Right lobe of liver (tissue), 6 donors: Measurements from ENCODE around the gene MN1. TPM values are rescaled to one million over a fixed set of nuclear protein-coding genes. Genes with fewer than 3 reads are reported as not detected.

Source experiments
- ATAC-seq, 4 donors: fragments of 200-7000 bp; cut with Tn5 transposase; one replicate each; pipeline ENCODE4 v1.9.1; 2020; ENCODE audit warnings: mild to moderate bottlenecking in 4 of 4, moderate library complexity in 4 of 4
- DNase-seq, 3 donors: peaks; one replicate each; pipeline ENCODE4 v3.0.0-alpha.2; 2020
- H3K27ac ChIP-seq, 3 donors: fragments of 200-600 bp; one replicate each; pipeline ENCODE4 v1.8.0; 2022
- H3K27me3 ChIP-seq, 2 donors: fragments of 200-600 bp; one replicate each; pipeline ENCODE4 v1.8.0; 2022
- H3K36me3 ChIP-seq, 4 donors: fragments of 200-600 bp; sonication (generic) in 1 of 4; one replicate each; pipeline versions ENCODE4 v1.5.1 to v1.8.0; 2017 to 2022; ENCODE audit warnings: control low read depth in 1 of 4
- H3K4me1 ChIP-seq, 4 donors: fragments of 200-600 bp; sonication (generic) in 1 of 4; one replicate each; pipeline versions ENCODE4 v1.5.1 to v1.8.0; 2017 to 2022; ENCODE audit warnings: control low read depth in 1 of 4
- H3K4me3 ChIP-seq, 3 donors: fragments of 200-600 bp; one replicate each; pipeline ENCODE4 v1.8.0; 2022
- H3K9me3 ChIP-seq, 4 donors: fragments of 200-600 bp; sonication (generic) in 1 of 4; one replicate each; pipeline versions ENCODE4 v1.5.1 to v1.8.0; 2017 to 2022; ENCODE audit warnings: control low read depth in 1 of 4
- CTCF ChIP-seq, 4 donors: fragments of 200-600 bp in 3 of 4; fragments of 450-650 bp in 1 of 4; IDR thresholded peaks; one replicate each; pipeline versions ENCODE4 v1.5.1 to v1.8.0; 2016 to 2022; ENCODE audit warnings: antibody characterized with exemption in 4 of 4, mild to moderate bottlenecking in 2 of 4
- POLR2A ChIP-seq: fragments of 450-650 bp; IDR thresholded peaks from one replicate; pipeline ENCODE4 v1.6.1; 2017; ENCODE audit warnings: antibody characterized with exemption, mild to moderate bottlenecking
- WGBS: methylation state at CpG from one replicate; pipeline ENCODE4 v1.1.6; 2018; ENCODE audit warnings: low coverage, low lambda C conversion rate; ENCODE audit not compliant: insufficient coverage; ENCODE audit errors: missing lambda C conversion rate; 5-methylcytosine and 5-hydroxymethylcytosine counted together
- intact Hi-C, 2 donors: fragments of 100-400 bp; cut with DNase I; formaldehyde crosslinking; loops; one replicate each; pipeline versions ENCODE4 v1.11.2 to v1.14.1; 2022
- total RNA-seq, 6 experiments: library from RNA; depleted of rRNA in 2 of 6; stranded (reverse); fragments of >200 nt in 2 of 6; fragmentation: NEBNext Ultra II Directional in 3 of 6; extraction: Animal tissue kit (Norgen Biotek cat#: 25700) in 3 of 6; gene quantifications; one replicate each; pipeline versions ENCODE4 v1.1.0 to v1.2.4, GENCODE V29; 2016 to 2023
- donor health status: DM: no; HTN: yes; CAD: no.
- donor health status: DM: no; HTN: no; CAD: no.
- donor health status: DM: no; HTN: no; CAD: no.
- donor health status: DM: no; HTN: yes; CAD: no.
- donor health status: DM: no; HTN: yes; CAD: no.

MN1 gene
- total RNA-seq, 6 experiments from 2014 or later = 0.10 to 0.77 (median 0.46) TPM

GRCh38 chr22:27815826-27816530 is 14.4 kb upstream of the MN1 start:
- no peak for TF ChIP-seq POLR2A
- TF ChIP-seq CTCF (IDR thresholded peaks at IDR 0.05) = no peak
- intact Hi-C loops = no loop called here
- Histone ChIP-seq H3K4me1 (no peaks in the 10 kb centered on the region), H3K4me3 (no peak overlapping the region), H3K9me3 (no peaks in the 10 kb centered on the region), H3K27ac (no peak overlapping the region), H3K36me3 (no peaks in the 10 kb centered on the region), H3K27me3 (no peaks in the 10 kb centered on the region)
- no peak for DNase-seq
- 78% methylated on average over 2 of the region's 4 CpGs for WGBS
- ATAC-seq = no peak

DNA sequence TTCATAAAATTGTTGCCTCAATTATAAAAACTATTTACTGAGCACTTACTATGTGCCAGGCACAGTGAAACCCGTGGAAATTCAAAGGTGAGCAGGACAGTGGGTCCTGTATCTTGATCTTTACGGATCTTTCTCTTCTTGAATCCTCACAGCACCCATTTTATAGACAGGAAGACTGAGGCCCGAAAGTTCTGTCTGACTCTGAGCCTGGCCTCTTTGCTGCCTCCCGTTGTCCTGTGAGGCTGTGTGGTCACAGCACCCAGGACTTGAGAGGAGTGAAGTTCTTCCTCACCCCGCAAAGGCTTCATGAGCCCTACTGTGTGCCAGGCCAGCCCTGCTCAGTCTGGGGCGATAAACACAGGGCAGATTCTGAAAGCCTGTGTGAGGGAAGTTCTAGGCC is 13.4 kb upstream of the MN1 start:
- Histone ChIP-seq H3K36me3 (no peaks in the 10 kb centered on the region), H3K9me3 (no peaks in the 10 kb centered on the region), H3K27me3 (no peaks in the 10 kb centered on the region), H3K4me3 (no peak overlapping the region), H3K4me1 (peaks cover 0 to 5% (median 0%) of the 10 kb centered on the region in 4 donors), H3K27ac (no peak overlapping the region)
- intact Hi-C loops = no loop called here
- TF ChIP-seq CTCF (IDR thresholded peaks at IDR 0.05) = no peak
- no peak for TF ChIP-seq POLR2A
- WGBS = 72% methylated on average over 6 of the region's 6 CpGs
- DNase-seq (no peak), ATAC-seq (no peak)

DNA sequence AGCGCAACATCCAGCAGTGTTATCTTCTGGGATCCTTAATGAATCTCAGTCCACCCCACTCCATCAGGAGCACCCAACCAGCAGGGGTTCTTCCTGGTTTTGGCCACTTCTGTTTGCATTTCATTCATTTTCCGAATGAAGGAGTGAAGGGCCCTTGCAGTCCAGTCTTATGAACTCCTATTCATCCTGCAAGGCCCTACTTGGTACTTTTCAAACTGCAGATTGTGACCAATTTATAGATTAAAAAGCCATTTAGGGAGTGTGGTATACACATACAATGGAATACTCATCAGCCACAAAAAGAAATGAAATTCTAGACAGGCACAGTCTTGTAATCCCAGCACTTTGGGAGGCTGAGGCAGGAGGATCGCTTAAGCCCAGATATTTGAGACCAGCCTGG is 10.2 kb upstream of the MN1 start:
- no peak for TF ChIP-seq POLR2A
- no peak for TF ChIP-seq CTCF (IDR thresholded peaks at IDR 0.05)
- Histone ChIP-seq H3K4me3 (no peak overlapping the region), H3K36me3 (no peaks in the 10 kb centered on the region), H3K27ac (no peak overlapping the region), H3K4me1 (peaks cover 0 to 5% (median 0%) of the 10 kb centered on the region in 4 donors), H3K9me3 (no peaks in the 10 kb centered on the region), H3K27me3 (no peaks in the 10 kb centered on the region)
- DNase-seq (no peak), ATAC-seq (no peak)
- intact Hi-C loops = no loop called here
- 95% methylated on average over 2 of the region's 3 CpGs for WGBS

DNA sequence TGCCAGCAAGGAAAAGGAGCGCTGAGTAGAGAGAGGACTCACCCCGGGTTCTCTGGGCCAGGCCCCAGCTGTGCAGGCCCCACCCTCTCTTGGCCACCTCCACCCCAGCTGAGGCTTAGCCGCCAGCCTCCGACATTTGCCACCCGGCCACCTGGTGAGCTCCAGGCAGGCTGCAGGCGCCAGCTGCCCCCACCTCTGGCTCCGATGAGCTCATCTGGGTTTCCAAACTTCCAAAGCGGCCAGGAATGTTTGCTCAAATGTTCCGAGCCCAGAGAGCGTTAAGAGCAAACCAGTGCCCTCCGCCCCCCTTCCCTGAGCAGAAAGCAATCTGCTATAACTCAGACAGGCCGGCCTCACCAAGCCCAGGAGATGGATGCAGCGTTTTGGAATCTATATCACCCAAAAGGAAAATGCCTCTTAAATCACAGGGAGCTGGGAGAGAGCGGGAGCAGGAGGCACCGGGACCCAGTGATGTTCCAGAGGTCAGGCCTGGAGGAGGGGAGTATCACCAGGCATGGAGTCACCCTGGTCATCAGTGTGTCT is 9.1 kb upstream of the MN1 start:
- 28% methylated on average over 5 of the region's 15 CpGs for WGBS

More for the DNA sequence above, 9.1 kb upstream of the MN1 start:
- no peaks in the 10 kb centered on the region for H3K36me3 ChIP-seq
- H3K4me1 ChIP-seq = peaks cover 0 to 5% (median 0%) of the 10 kb centered on the region in 4 donors
- H3K4me3 ChIP-seq = no peak overlapping the region
- no peaks in the 10 kb centered on the region for H3K27me3 ChIP-seq
- intact Hi-C loops = no loop called here
- peak in 2 of 3 donors; percentile 65 to 73 for DNase-seq
- peak; percentile 64 to 92 (median 78) for ATAC-seq
- no peak overlapping the region for H3K27ac ChIP-seq
- H3K9me3 ChIP-seq = no peaks in the 10 kb centered on the region
- TF ChIP-seq POLR2A = no peak
- no peak for TF ChIP-seq CTCF (IDR thresholded peaks at IDR 0.05)
